HL-60 (cell line): ENCODE data around the gene ZBTB7C.

ENCODE experiments used
- CTCF ChIP-seq: IDR thresholded peaks from one replicate; pipeline ENCODE4 v1.5.1; 2011; ENCODE audit warnings: low read length, control low read depth, inconsistent platforms; ENCODE audit not compliant: insufficient read depth
- GABPA ChIP-seq: IDR thresholded peaks from 2 replicates; pipeline ENCODE4 v1.6.1; 2012; ENCODE audit warnings: low read depth
- POLR2AphosphoS5 ChIP-seq: IDR thresholded peaks from 2 replicates; pipeline ENCODE4 v1.6.1; 2012; ENCODE audit warnings: low read depth
- SPI1 ChIP-seq: IDR thresholded peaks from 2 replicates; pipeline ENCODE4 v1.6.1; 2012; ENCODE audit warnings: low read depth, mild to moderate bottlenecking, borderline replicate concordance

- TF ChIP-seq POLR2AphosphoS5 = no peak
- TF ChIP-seq CTCF = no peak
- no peak for TF ChIP-seq SPI1
- no peak for TF ChIP-seq GABPA
Observed at GRCh38 chr18:48265328-48265727, 143.9 kb downstream of the ZBTB7C start.
